HepG2 (cell line): ENCODE measurements around the gene CDKN1A. TPM values are rescaled to one million over a fixed set of nuclear protein-coding genes. Genes with fewer than 3 reads are reported as not detected.

ENCODE experiments used
- AGO1 ChIP-seq: fragments of 200-400 bp; formaldehyde crosslinking; IDR thresholded peaks from 2 replicates; pipeline ENCODE4 v1.6.1; 2017; ENCODE audit warnings: mild to moderate bottlenecking, low read depth, low read length, moderate library complexity; ENCODE audit not compliant: poor library complexity, severe bottlenecking
- AHR ChIP-seq: IDR thresholded peaks from 2 replicates; pipeline ENCODE4 v1.6.1; 2018; ENCODE audit warnings: missing genetic modification reagents, missing compliant biosample characterization
- ASH2L ChIP-seq: fragments of 300-600, 200-600 bp; sonication (generic); IDR thresholded peaks from 2 replicates; pipeline ENCODE4 v1.7.0; 2017; ENCODE audit warnings: low read depth, mild to moderate bottlenecking, moderate library complexity, mixed read lengths, low read length; ENCODE audit not compliant: insufficient read length
- BCL6 ChIP-seq: IDR thresholded peaks from 2 replicates; pipeline ENCODE4 v1.6.1; 2016; ENCODE audit warnings: missing genetic modification reagents, missing compliant biosample characterization
- BCLAF1 ChIP-seq: fragments of 450-650 bp; IDR thresholded peaks from 2 replicates; pipeline ENCODE4 v1.6.1; 2017; ENCODE audit warnings: mild to moderate bottlenecking
- CAMTA2 ChIP-seq: sonication (generic); formaldehyde crosslinking; IDR thresholded peaks from 2 replicates; pipeline ENCODE4 v1.4.0; 2020; ENCODE audit warnings: mild to moderate bottlenecking, missing genetic modification reagents, borderline replicate concordance
- ETV5 ChIP-seq: IDR thresholded peaks from 2 replicates; pipeline ENCODE4 v1.6.1; 2018; ENCODE audit warnings: missing biosample characterization, missing genetic modification reagents, inconsistent platforms, borderline replicate concordance
- EZH2 ChIP-seq: conservative IDR thresholded peaks from 2 replicates; pipeline ENCODE4 v1.6.1; 2012; ENCODE audit warnings: mild to moderate bottlenecking, low read depth, low read length, moderate library complexity
- IKZF1 ChIP-seq: fragments of 450-650 bp; IDR thresholded peaks from 2 replicates; pipeline ENCODE4 v1.7.1; 2016
- NFIC ChIP-seq: IDR thresholded peaks from 2 replicates; pipeline ENCODE4 v1.6.1; 2012; ENCODE audit warnings: mild to moderate bottlenecking, low read length, inconsistent platforms
- NFYB ChIP-seq: sonication (generic); formaldehyde crosslinking; IDR thresholded peaks from 2 replicates; pipeline ENCODE4 v1.4.0; 2020; ENCODE audit warnings: missing genetic modification reagents
- NR2F2 ChIP-seq: IDR thresholded peaks from 2 replicates; pipeline ENCODE4 v1.6.1; 2012; ENCODE audit warnings: low read depth, inconsistent platforms, borderline replicate concordance
- PAWR ChIP-seq: sonication (generic); formaldehyde crosslinking; IDR thresholded peaks from 2 replicates; pipeline ENCODE4 v1.4.0; 2020; ENCODE audit warnings: missing genetic modification reagents, mild to moderate bottlenecking, borderline replicate concordance
- PITX1 ChIP-seq: sonication (generic); formaldehyde crosslinking; IDR thresholded peaks from 2 replicates; pipeline ENCODE4 v1.5.1; 2020; ENCODE audit warnings: mild to moderate bottlenecking, missing genetic modification reagents
- POLR2AphosphoS2 ChIP-seq: IDR thresholded peaks from 2 replicates; pipeline ENCODE4 v1.6.1; 2011; ENCODE audit warnings: low read depth, low read length, improper control_type of control experiment
- REPIN1 ChIP-seq: sonication (generic); formaldehyde crosslinking; IDR thresholded peaks from 2 replicates; pipeline ENCODE4 v1.8.0; 2022; ENCODE audit warnings: missing genetic modification reagents, low read depth, mild to moderate bottlenecking, borderline replicate concordance
- SETDB1 ChIP-seq: sonication (generic); formaldehyde crosslinking; IDR thresholded peaks from 2 replicates; pipeline ENCODE4 v1.5.1; 2020; ENCODE audit warnings: missing genetic modification reagents, mild to moderate bottlenecking, borderline replicate concordance
- TARDBP ChIP-seq: sonication (generic); formaldehyde crosslinking; IDR thresholded peaks from 2 replicates; pipeline ENCODE4 v1.8.0; 2022; ENCODE audit warnings: mild to moderate bottlenecking, missing genetic modification reagents
- TCF12 ChIP-seq, 2 experiments: fragments of 450-650 bp in 1 of 2; sonication (generic) in 1 of 2; formaldehyde crosslinking in 1 of 2; IDR thresholded peaks; 2 replicates each; pipeline versions ENCODE4 v1.6.1 to v1.8.0; 2017 to 2022; ENCODE audit warnings: antibody characterized with exemption in 1 of 2, mild to moderate bottlenecking in 1 of 2, missing genetic modification reagents in 1 of 2, moderate library complexity in 1 of 2
- TCF7 ChIP-seq: sonication (generic); IDR thresholded peaks from 2 replicates; pipeline ENCODE4 v1.6.1; 2016; ENCODE audit warnings: antibody characterized with exemption, low read depth
- ZBTB1 ChIP-seq: sonication (generic); formaldehyde crosslinking; IDR thresholded peaks from 2 replicates; pipeline ENCODE4 v1.4.0; 2020; ENCODE audit warnings: missing genetic modification reagents, borderline replicate concordance
- ZKSCAN8 ChIP-seq: IDR thresholded peaks from 2 replicates; pipeline ENCODE4 v1.6.1; 2016; ENCODE audit warnings: borderline replicate concordance, missing genetic modification reagents, missing compliant biosample characterization
- ZNF513 ChIP-seq: sonication (generic); formaldehyde crosslinking; conservative IDR thresholded peaks from 2 replicates; pipeline ENCODE4 v1.5.0; 2020; ENCODE audit warnings: missing genetic modification reagents
- ZNF549 ChIP-seq: sonication (generic); formaldehyde crosslinking; IDR thresholded peaks from 2 replicates; pipeline ENCODE4 v1.5.0; 2020; ENCODE audit warnings: missing genetic modification reagents
- ZNF564 ChIP-seq: sonication (generic); formaldehyde crosslinking; IDR thresholded peaks from 2 replicates; pipeline ENCODE4 v1.8.1; 2023; ENCODE audit warnings: mild to moderate bottlenecking, missing genetic modification reagents
- polyA plus RNA-seq, 8 experiments: library from polyadenylated mRNA; depleted of rRNA in 3 of 8; stranded (reverse) in 7 of 8; unstranded in 1 of 8; fragments of >200 nt; fragmentation: Illumina TruSeq in 4 of 8; extraction: Trizol in 4 of 8; gene quantifications; 2 replicates each; pipeline versions ENCODE4 v1.2.1 to v1.2.3, GENCODE V29; 2011 to 2016; ENCODE audit warnings: low read depth in 4 of 8, missing spikeins in 1 of 8, mixed read lengths in 1 of 8; ENCODE audit not compliant: insufficient read depth in 1 of 8
- total RNA-seq, 5 experiments: library from RNA; depleted of rRNA; stranded (reverse); fragments of >200 nt; fragmentation: Illumina TruSeq; extraction: Trizol; gene quantifications; 2 replicates each; pipeline ENCODE4 v1.2.3, GENCODE V29; 2016; ENCODE audit warnings: low read depth in 1 of 5

The CDKN1A gene
- total and polyA plus RNA-seq, 2 of the 13 experiments (the other 11 are each of a cell fraction or from before 2014, with no cell fraction given): 60.7 to 92.1 TPM

GRCh38 chr6:36686668-36687513 is 8.4 kb downstream of the CDKN1A start (continued):
- 0 out of 2 replicates have a peak, but pooled peaks have one; percentile 7 for TF ChIP-seq TCF7
- no peak for TF ChIP-seq BCLAF1
- no peak for TF ChIP-seq PAWR (CRISPR knock-in tag)
- no peak for TF ChIP-seq EZH2
- no peak for TF ChIP-seq ZNF564
- peak; percentile 81; the same call in 1 of the 2 replicates for TF ChIP-seq POLR2AphosphoS2
- TF ChIP-seq ZNF513: no peak
- TF ChIP-seq ZBTB1 (CRISPR knock-in tag): no peak
- no peak for TF ChIP-seq PITX1 (CRISPR knock-in tag)
- no peak for TF ChIP-seq NFIC
- peak; percentile 4 for TF ChIP-seq AGO1
- TF ChIP-seq NR2F2: no peak
- no peak for TF ChIP-seq ZNF549 (CRISPR knock-in tag)
- no peak for TF ChIP-seq SETDB1 (CRISPR knock-in tag)
- 0 out of 2 replicates have a peak, but pooled peaks have one; percentile 41 for TF ChIP-seq TARDBP
- no peak for TF ChIP-seq ETV5 (CRISPR knock-in tag)
- TF ChIP-seq TCF12 (IDR thresholded peaks at IDR 0.05): no peak
- TF ChIP-seq TCF12 (CRISPR knock-in tag; IDR thresholded peaks at IDR 0.05): no peak
- TF ChIP-seq IKZF1: no peak
- no peak for TF ChIP-seq ASH2L
- TF ChIP-seq BCL6 (CRISPR knock-in tag): no peak
- TF ChIP-seq AHR (CRISPR knock-in tag): no peak
- no peak for TF ChIP-seq REPIN1
- no peak for TF ChIP-seq NFYB
- TF ChIP-seq ZKSCAN8 (CRISPR knock-in tag): peak; percentile 98
- TF ChIP-seq CAMTA2: no peak
- TF ChIP-seq, all 625 proteins: peak for 11
